Left renal cortex interstitium (tissue), 4 donors: Measurements from ENCODE around the gene PCNA. TPM values are rescaled to one million over a fixed set of nuclear protein-coding genes. Genes with fewer than 3 reads are reported as not detected.

Source experiments
- DNase-seq, 4 donors: peaks; one replicate each; pipeline ENCODE4 v3.0.0-alpha.2; 2013; ENCODE audit warnings: low read depth in 4 of 4, low spot score in 2 of 4, missing footprints in 1 of 4
- polyA plus RNA-seq, 4 donors: library from polyadenylated mRNA; unstranded; fragments of 120-200 nt; gene quantifications; one replicate each; pipeline ENCODE4 v1.2.1, GENCODE V29; 2013; ENCODE audit not compliant: insufficient read length in 4 of 4

PCNA gene
- polyA plus RNA-seq: 100 to 1,000 TPM; 159 to 205 (median 176) TPM

DNA sequence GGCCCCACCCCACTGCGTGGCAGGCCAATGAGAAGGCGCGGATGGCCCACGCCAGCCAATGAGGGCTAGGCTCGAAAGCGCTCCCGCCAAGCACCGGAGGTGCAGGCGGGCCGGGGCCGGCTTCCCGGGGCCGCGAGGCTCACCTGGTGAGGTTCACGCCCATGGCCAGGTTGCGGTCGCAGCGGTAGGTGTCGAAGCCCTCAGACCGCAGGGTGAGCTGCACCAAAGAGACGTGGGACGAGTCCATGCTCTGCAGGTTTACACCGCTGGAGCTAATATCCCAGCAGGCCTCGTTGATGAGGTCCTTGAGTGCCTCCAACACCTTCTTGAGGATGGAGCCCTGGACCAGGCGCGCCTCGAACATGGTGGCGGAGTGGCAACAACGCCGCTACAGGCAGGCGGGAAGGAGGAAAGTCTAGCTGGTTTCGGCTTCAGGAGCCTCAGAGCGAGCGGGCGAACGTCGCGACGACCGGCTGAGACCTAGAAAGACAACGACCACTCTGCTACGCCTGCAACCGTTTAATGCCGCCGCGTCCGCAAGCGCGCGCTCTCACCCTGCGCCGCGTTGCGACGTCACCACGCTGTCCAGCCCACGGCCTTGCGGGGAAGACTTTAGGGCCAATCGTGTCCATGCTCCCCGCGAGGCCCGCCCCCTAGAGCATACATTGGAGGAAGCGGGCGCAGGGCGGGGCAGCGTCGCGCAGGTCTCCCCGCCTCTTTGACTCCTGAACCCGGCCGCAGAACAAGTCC lies at the start of gene PCNA:
TSS of gene PCNA (minus strand) at position 524 of the 750 bp plus-strand sequence. CDS start at position 364, 160 bp downstream.
- DNase-seq: peak; percentile 82 to 93 (median 86)

DNA sequence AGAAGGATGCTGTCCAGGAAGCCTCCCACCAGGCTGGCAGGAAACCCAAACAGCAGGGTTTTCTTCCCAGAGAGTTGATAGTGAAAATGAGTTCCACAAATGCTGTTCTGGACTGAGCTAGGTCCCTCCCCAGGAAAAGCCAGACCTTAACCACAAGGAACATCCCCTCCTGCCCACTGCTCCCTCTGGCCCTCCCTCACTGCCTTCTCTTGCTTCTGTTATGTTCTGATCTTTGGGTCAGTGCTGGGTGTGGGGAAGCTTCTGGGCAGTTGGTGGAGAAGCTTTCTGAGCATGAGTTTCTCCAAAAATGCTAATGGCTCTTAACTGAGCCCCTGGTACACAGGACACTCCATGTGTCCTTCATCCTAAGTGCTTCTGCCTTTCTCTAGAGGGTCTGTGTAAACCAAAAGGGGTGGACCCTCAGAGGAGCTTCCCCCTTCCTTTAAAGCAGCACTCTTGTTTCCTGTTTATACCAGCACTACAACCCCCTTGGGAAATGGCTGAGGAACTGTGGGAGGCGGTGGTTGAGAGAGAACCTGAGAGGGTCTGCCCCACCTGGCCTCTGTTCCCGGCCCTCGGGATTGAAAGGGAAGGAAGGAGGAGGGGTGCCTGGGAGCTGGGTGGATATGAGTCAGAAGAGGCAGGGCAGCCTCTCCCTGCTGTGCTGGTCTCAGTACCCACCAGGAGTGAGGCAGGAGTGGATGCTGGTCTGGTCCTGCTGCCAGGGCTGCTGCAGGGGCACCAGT lies 49.1 kb upstream of the PCNA start:
- DNase-seq: no peak

DNA sequence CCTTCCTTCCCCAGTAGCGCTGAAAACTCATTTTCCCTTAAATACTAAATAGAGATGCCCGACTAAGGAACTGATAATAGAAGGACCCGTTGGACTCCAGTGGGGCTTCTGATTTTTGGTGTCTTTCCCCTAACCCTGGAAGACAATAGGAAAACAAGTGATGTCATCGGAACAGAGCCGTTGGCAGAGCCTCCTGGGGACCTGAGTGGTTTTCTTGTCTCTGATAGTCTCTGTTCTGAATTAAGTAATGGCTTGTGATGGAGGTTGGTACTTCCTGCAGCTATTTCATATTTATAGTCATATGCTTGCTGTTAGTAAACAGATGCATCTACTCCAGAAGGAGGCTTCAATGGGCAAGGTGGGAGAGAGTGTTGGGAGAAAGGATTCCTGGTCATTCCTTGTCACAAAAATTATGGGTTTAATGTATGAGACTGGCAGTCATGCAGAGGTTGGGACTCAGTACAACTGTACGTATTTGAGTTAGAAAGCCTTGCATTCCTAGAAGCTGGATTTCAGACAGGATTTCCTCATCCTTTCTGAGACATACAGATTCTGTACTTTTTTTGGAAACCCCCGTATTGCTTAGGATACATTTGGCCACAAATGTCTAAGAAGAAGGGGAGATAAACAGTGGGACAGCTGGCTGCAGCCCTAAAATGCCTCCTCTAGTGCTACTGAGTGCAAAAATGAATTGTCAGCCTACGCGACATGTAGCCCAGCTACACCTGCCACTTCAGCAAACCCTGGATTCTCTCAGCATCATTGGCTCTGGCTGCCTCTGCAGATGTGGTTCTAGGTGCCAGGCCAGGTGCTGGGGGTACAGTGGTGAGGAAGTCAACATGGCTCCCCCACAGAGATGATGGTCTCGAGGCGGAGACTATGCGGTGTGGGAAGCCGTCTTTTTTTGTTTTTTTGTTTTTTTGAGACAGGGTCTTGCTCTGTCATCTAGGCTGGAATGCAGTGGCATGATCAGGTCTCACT lies 45.2 kb upstream of the PCNA start:
- DNase-seq: no peak

DNA sequence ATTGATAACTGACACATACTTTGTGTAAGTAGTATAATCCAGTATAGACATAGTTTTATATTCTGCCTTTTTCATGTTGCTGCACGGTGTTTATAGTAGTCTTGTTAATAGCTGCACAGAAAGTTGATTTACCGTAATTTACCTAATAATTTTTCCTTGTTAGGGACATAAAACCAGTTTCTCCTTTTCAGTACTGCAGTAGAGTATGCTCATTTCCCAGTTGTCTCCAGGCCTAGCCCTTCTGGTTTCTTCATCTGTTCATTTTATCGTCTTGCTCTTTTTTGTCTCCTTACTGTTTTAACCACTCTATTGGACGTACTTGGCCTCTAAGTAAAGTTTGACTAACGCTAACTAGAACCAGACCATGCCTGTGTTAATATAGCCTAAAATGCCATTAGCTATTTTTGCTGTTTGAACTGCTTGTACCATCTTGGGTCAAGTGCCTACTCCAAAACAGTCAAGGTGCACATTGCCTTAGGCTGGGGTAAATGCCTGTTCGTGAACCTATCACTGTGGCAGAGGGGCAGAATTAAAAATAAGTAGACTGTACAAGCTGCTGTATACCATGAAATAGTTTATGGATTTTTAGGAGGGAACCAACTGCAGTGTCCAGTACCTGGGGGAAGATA lies 41.9 kb upstream of the PCNA start:
- DNase-seq: no peak

DNA sequence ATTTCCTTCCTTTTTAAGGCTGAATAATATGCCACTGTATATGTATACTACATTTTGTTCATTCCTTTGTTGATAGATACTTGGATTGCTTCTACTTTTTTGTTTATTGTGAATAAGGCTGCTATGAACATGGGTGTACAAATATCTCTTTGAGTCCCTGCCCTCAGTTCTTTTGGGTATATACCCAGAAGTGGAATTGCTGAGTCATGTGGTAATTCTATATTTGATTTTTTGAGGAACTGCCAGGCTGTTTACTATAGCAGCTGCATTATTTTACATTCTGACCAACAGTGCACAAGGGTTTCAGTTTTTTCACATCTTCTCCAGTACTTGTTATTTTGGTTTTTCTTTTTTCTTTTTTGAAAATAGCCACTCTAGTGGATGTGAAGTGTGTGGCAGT lies 41.1 kb upstream of the PCNA start:
- no peak for DNase-seq

DNA sequence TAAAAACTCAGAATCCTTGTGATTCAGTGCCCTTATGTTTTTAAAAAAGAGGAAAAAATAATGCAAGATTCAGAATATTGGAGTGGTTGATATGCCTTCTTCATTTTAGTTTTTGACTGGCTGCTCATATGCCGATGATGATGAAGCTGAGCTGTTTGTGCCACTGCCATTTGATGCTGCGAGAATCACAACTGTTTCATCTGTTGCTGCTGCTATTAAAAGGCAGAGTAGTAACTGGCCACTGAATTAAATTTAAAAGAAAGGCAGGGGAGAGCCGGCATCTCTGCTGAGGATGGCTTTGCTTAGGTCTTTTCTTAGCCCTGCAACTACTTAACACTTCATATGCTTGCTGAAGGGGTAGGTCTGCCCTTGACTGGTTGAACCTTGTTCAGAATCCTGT lies 40.2 kb upstream of the PCNA start:
- DNase-seq: no peak

DNA sequence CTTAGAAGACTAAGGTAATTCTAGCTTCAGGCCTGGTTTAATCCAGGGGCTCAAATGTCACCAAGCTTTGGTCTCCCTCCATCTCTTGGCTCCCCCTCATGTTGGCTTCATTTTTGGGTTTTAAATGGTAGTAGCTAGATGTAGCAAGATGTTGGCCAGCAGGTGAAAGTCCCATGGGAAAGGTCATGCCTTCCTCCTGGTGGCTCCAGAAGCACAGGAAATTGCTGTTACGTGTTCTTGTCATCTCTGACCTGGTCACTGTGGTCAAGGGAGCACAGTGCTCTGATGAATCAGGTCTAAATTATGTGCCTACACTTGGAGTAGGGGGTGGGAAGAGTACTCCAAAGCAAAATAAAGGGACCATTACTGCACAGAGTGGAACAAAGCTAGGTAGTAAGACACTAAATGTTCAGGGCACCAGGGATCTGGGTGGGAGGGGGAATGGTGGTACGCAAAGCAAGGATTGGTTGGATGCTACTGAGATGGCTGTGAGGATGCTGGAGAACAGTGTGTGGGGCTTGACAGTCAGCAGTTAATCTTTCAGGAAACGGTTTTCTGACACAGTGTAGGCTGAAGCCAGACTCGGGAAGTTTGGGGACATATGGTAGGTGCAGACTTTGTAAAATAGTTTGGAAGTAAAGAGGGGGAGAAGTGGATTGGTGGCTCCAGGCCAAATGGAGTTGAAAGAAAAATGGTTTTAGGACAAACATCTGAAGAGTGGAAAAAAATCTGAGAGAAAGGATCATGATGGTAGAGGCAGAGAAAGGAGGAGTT lies 37.1 kb upstream of the PCNA start:
- DNase-seq: no peak

DNA sequence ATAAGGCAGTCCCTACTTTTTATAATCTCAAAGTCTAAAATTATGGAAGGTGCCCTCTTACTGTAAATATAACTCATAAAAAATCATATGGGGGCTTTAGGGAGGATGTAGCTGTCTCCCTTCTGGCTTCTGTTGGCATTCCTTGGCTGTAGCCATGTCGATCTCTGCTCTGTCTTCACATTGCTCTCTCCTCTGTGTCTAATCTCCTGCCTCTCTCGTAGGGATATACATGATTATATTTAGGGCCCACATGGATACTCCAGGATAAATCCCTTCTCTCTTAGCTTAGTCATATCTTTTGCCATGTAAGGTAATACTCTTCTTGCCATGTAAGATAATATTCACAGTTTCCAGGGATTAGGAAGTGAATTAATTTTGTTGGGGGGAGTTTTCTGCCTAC lies 35.6 kb upstream of the PCNA start:
- DNase-seq: no peak

DNA sequence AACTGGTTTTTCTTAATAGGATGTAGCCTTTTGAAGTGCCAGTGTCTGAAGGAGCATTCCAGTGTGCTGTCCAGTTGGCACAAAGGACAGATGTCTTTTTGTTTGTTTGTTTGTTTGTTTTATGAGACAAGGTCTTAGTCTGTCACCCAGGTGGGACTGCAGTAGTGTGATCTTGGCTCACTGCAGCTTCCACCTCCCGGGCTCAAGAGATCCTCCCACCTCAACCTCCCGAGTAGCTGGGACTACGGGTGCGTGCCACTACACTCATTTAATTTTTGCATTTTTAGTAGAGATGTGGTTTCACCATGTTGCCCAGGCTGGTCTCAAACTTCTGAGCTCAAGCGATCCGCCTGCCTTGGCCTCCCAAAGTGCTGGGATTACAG lies 34.8 kb upstream of the PCNA start:
- no peak for DNase-seq

DNA sequence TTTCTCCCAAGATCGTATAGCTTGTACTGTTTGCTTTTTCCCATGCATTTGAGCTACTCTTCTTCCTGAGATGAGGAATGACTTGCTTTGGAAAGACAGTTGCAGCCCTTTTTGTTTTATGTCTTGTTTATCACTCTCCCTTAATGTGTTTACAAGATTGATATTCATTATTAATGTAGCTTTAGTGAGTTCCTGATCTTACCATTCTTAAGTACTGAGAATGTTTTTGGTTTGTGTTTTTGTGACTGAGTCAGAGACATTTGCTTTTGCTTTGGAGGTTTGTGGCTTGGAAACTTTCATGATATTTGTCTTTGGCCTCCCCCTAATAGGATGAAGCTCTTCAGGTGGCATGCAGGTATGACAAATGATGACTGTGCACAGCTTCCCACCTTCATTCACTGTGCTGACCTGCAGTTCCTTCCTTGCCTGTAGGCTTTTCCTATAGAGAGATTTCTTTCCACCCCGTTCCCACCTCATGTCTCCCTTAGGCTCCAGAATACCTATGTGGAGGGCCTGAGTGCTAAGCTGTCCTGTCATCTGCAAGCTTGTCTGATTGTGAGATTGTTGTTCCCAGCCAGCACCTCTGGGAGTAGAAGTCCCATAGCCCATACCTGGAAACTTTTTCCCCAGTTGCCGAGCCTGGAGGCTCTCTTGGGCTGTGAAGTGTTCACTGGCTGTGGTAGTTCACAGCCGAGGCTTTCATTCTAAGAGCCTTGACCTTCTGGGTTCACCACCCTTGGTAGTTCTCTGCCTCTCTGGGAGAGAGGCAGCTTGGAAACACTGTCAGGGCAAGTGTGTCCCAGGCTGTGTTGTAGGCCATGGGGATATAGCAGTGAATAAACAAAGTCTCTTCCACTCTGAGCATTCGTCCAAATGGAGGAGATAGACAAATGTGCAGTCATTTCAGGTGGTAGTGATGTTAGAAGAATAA lies 34.1 kb upstream of the PCNA start:
- DNase-seq: no peak

DNA sequence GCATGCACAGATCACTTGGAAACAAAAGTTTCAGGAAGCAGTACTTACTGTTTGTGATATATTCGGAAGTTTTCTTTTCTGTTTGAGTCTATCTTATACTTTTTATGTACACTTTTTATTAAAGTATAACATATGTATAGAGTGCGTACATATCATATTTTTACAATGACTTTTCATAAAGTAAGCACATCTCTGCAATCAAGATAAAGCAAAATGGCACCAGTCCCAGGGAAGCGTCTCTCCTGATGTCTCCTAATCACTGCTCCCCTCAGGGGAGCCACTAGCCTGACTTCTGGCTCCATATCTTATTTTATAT lies 33.4 kb upstream of the PCNA start:
- DNase-seq: no peak

DNA sequence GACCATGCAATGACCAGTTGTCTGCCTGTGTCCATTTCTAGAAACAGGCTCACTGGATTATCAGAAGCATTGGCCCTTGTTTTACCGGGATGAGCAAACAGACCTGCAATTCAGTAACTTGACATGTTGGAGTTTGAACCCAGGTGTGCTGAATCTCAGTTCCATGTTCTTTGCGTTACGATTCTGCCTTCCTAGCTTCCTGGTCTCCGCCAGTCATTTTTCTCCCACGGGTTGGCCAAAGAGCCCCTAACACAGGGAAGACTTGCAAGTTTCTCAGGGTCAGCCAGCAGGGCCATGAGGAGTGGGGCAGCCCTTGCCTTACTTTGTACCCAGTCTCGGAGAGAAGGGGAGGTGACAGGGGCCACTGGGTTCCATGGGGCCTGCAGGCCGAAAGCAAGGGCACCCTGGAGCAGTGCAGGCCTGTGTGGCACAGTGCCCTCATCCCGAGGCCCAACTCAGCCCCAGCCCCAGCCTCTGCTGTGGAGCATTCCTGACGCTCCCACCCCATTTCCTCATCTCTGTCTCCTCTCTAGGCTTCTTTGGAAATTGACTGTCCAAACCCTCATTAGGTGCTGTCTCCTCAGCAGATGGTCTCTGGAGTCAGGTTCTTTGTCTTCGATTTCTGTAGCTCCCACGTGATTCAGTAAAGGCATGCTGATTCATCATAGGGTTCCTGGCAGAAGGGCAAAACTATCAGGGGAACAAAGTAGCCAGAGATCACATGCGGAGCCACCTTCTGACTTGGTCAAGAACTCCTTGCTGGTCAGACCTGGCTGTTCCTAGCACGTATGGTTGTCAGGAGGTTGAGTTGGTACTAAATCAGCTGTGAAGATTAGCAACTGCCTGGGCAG lies 30.7 kb upstream of the PCNA start:
- no peak for DNase-seq

DNA sequence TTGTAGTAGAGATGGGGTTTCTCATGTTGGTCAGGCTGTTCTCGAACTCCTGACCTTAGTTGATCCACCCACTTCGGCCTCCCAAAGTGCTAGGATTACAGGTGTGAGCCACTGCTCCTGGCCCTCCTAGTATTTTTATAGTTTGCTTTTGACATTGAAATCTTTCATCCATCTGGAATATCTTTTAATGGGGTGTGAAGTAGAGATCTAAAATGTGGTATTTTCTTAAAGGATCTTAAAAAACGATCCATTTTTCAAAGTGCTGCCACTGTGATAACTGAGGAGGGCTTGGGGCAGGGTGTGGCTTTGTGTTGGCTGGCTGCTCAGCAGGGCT lies 30.1 kb upstream of the PCNA start:
- DNase-seq: no peak

DNA sequence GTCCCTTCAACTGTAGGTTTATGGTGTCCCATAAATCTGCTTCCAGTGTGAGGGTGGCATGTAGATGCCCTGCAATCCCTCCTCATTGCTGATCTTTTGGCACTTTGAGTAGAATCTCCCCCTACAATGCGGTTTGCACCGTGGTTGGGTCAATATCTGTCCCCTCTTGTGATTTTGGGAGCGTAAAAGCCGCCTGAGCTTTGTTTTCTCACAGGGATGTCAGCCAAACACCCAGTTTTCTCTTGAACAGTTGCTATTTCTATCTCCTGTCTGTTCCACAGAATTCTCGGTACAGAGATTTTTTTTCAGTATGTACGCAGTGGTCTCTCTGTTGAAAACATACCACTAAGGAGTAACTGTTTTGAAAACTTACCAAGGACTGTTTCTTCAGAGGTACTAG lies 28.8 kb upstream of the PCNA start:
- DNase-seq: no peak

DNA sequence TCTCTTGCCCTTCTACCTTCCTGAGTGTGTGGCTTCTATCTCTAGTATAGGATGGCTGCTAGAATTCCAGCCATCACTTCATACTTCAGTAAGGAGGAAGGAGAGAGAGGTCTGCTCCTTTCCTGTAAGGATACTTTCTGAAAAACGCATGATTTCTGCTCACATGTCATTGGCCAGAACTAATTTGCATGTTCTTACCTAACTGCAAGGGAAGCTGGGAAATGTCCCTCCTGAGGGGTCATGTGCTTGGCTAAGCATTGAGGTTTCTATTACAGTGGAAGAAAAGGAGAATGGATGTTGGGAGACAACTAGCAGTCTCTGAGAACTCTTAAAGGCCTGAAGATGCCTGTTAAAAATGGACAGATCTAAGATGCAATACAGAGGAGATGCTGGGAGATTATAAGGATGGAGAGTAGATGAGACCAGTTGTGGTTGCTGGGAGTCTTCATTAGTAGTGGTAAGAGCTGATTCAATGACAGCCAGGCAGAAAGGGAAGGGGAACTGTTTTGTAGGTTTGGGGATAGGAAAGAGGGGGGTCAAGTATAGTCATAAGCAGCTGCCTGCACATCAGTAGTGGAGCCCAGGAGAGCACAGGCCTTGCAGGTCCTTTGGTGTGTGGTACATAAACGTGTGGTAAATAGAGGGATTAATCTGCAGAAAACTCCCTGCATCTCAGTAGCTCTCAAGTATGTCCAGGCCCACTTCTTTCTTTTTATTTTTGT lies 27.3 kb upstream of the PCNA start:
- no peak for DNase-seq

DNA sequence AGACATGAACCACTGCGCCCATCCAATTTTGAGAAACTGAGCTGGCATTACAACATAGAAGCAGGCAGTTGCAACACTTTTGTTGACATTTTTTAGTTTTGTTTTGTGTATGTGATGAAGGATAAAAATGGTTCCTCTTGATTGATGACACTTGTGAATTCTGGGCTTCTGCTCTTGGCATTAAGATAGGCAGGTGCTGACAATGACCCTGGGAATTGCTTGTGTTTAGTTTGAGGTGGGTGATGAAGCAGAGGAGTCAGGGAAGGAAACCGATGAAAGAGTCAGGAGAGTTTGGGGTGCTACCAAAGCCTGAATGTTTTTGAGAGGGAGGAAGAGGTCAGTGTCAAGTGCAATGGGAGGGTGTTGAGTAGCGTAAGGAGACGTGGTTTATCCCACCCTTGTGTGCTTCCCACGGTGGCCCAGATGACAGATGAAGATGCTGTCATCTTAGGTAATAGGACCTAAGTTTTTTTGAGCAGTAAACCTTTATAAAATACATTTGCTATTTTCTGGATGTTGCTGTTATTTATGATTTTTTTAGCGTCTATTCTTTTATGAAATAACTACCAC lies 26.4 kb upstream of the PCNA start:
- no peak for DNase-seq
